Hematopoietic multipotent progenitor cell treated with erythropoietin and hydrocortisone succinate and interleukin-3 and kit ligand, for 17 days (in vitro differentiated cells): ENCODE data around the gene C15orf40.
"Not testable (repeated sequence)": the region's sequence is repeated elsewhere in the genome, so short reads cannot be mapped to it uniquely, and the experiment has no call there.

Experiments used
- DNase-seq: peaks from one replicate; pipeline ENCODE4 v3.0.0-alpha.2; 2015; ENCODE audit warnings: low spot score

The C15orf40 gene

GRCh38 chr15:82952158-82953081 is 59.0 kb downstream of the C15orf40 start, which contains the start of gene HOMER2:
Gene HOMER2, minus strand, starts transcription at chr15:82952720. Its CDS starts 185 bp downstream, at chr15:82952535.
- DNase-seq: peak; percentile 20

- DNase-seq: no peak
These were observed 59.8 kb downstream of the C15orf40 start for GRCh38 chr15:82951472-82952157.

- no peak for DNase-seq
These were observed 60.6 kb downstream of the C15orf40 start for GRCh38 chr15:82950746-82951370.

GRCh38 chr15:82950295-82950694 is 61.1 kb downstream of the C15orf40 start:
- no peak for DNase-seq

GRCh38 chr15:82946155-82946701 is 65.2 kb downstream of the C15orf40 start:
- DNase-seq: no peak

GRCh38 chr15:82945326-82945725 is 66.1 kb downstream of the C15orf40 start:
- DNase-seq: no peak

GRCh38 chr15:82944821-82945220 is 66.6 kb downstream of the C15orf40 start:
- no peak for DNase-seq

- no peak for DNase-seq
These were observed 67.4 kb downstream of the C15orf40 start for GRCh38 chr15:82944056-82944455.

- no peak for DNase-seq
These were observed 68.3 kb downstream of the C15orf40 start for GRCh38 chr15:82943176-82943575.

- DNase-seq: no peak
These were observed 68.7 kb downstream of the C15orf40 start for GRCh38 chr15:82942691-82943090.

GRCh38 chr15:82939678-82940077 is 71.8 kb downstream of the C15orf40 start:
- DNase-seq: not testable (repeated sequence)
